Measurements from ENCODE around the gene PASK. TPM values are rescaled to one million over a fixed set of nuclear protein-coding genes. Genes with fewer than 3 reads are reported as not detected.
"Not testable (repeated sequence)": the region's sequence is repeated elsewhere in the genome, so short reads cannot be mapped to it uniquely, and the experiment has no call there.

Gene PASK
- total RNA-seq, 1 experiment from 2014 or later: 21.1 TPM

DNA sequence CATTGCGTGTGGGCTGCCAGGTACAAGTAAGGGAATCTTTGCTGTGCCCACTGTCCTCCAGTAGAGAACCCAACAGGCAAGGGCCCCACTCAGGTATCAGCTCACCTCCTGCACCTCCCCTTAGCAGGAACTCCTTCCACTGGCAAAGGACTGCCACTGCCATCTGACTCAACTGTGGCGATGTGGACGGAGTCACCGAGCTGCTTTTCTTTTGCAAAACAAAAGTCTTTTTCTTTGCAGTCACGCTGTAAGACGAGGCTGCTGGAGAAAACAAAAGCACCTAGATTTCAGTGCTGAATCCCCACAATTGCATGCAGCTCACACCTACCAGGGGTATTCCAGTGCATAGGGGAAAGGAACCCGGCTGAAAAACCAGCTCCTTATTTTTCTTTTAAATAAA lies 55.1 kb downstream of the PASK start:
- intact Hi-C loops (cut with micrococcal nuclease; ENCODE audit: unreplicated experiment): no loop called here
- no peak overlapping the region for H3K27ac Mint-ChIP-seq (ENCODE audit: unreplicated experiment)
- Histone ChIP-seq H3K9me3 (no peaks in the 10 kb centered on the region), H3K4me1 (0 out of 2 replicates have a peak, but pooled peaks cover 4% of the 10 kb centered on the region), H3K4me3 (ENCODE audit: low read depth, low read length) (no peak overlapping the region), H3K27me3 (replicated peaks; ENCODE audit: control insufficient read depth, insufficient read depth, low read length) (no peaks in the 10 kb centered on the region), H3K36me3 (ENCODE audit: control insufficient read depth, insufficient read depth, low read length) (no peaks in the 10 kb centered on the region; the same call in none of the 2 replicates)
- H3K4me1 Mint-ChIP-seq (ENCODE audit: low read depth, unreplicated experiment): no peaks in the 10 kb centered on the region
- POLR2A ChIA-PET: no interaction called here
- CTCF ChIA-PET: no interaction called here
- BruUV-seq (replicated peaks): no TSS peak
- peaks cover 21% of the 10 kb centered on the region for H3K36me3 Mint-ChIP-seq (ENCODE audit: insufficient read depth, unreplicated experiment)
- no peak for DNase-seq
- no peaks in the 10 kb centered on the region for H3K9me3 Mint-ChIP-seq (ENCODE audit: unreplicated experiment)
- TF ChIP-seq, protein P1, sequence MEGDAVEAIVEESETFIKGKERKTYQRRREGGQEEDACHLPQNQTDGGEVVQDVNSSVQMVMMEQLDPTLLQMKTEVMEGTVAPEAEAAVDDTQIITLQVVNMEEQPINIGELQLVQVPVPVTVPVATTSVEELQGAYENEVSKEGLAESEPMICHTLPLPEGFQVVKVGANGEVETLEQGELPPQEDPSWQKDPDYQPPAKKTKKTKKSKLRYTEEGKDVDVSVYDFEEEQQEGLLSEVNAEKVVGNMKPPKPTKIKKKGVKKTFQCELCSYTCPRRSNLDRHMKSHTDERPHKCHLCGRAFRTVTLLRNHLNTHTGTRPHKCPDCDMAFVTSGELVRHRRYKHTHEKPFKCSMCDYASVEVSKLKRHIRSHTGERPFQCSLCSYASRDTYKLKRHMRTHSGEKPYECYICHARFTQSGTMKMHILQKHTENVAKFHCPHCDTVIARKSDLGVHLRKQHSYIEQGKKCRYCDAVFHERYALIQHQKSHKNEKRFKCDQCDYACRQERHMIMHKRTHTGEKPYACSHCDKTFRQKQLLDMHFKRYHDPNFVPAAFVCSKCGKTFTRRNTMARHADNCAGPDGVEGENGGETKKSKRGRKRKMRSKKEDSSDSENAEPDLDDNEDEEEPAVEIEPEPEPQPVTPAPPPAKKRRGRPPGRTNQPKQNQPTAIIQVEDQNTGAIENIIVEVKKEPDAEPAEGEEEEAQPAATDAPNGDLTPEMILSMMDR (IDR thresholded peaks at IDR 0.05; ENCODE audit: insufficient read depth in 1 of 2, low read depth in 1 of 2, low read length in 1 of 2, severe bottlenecking in 1 of 2, unreplicated experiment in 1 of 2): no peak
- H3K4me3 Mint-ChIP-seq (ENCODE audit: unreplicated experiment): no peak overlapping the region
- H3K27me3 Mint-ChIP-seq (ENCODE audit: insufficient read depth, unreplicated experiment): no peaks in the 10 kb centered on the region

DNA sequence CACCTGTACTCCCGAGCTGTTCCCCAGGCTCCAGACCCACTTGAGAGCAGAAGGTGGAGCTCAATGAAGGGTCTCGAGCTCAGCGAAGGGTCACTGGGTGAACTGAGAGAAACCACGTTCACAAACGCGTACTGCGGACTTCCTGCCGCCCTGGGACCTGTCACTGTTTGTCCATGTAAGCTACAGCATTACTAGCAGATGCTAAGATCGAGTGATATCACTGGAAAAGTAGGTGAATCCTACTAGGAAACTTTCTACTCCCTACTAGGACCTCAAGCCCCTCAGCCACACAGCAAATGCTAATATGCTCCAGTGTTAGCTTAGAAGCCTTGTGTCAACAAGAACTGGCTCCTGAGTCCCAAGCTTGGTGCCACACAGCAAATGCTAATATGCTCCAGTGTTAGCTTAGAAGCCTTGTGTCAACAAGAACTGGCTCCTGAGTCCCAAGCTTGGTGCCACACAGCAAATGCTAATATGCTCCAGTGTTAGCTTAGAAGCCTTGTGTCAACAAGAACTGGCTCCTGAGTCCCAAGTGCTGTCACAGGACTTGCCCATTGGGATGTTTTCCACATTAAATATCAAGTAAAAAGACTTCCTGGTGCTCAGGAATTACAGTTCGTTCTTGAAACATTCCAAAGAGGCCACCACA lies 56.0 kb downstream of the PASK start:
- H3K36me3 ChIP-seq (ENCODE audit: control insufficient read depth, insufficient read depth, low read length); H3K4me3 ChIP-seq (ENCODE audit: low read depth, low read length); H3K27ac Mint-ChIP-seq (ENCODE audit: unreplicated experiment); H3K4me1 ChIP-seq; H3K27me3 ChIP-seq (replicated peaks; ENCODE audit: control insufficient read depth, insufficient read depth, low read length); H3K9me3 ChIP-seq; DNase-seq; H3K27me3 Mint-ChIP-seq (ENCODE audit: insufficient read depth, unreplicated experiment); intact Hi-C loops (cut with micrococcal nuclease; ENCODE audit: unreplicated experiment); H3K9me3 Mint-ChIP-seq (ENCODE audit: unreplicated experiment); H3K4me1 Mint-ChIP-seq (ENCODE audit: low read depth, unreplicated experiment); BruUV-seq (replicated peaks); H3K4me3 Mint-ChIP-seq (ENCODE audit: unreplicated experiment): not testable (repeated sequence)
- H3K36me3 Mint-ChIP-seq (ENCODE audit: insufficient read depth, unreplicated experiment): peaks cover 30% of the 10 kb centered on the region
- CTCF ChIA-PET: interaction anchor here (1.5 kb wide), 1 partner anchor 15 kb away, joined by 7 read pairs; no protein-coding TSS in a partner anchor
- POLR2A ChIA-PET: interaction anchor here (0.6 to 1.1 kb wide), 2 partner anchors 9 to 1692 kb away, joined by 3 to 4 read pairs; partner anchors contain the start of gene MTERF4

DNA sequence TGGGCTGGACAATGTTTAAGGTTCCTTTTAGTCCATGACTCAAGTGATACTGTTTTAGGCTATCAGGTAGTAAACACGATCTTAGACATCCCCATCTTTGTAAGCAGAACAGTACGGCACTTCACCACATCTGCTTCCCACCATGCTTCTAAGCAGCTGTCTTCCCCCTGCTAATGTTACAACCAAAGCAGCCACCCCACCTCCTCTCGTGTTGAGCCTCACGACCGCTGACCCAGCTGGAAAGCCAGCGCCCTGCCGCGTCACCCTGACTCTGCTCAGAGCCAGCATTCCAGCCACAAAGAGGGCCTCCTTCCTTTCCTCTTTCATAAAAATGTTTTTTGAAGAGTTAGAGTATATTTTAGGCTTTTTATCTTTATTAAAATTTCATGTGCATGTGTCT lies 56.6 kb downstream of the PASK start:
- 0 out of 2 replicates have a peak, but pooled peaks cover 4% of the 10 kb centered on the region for H3K4me1 ChIP-seq
- no peaks in the 10 kb centered on the region; the same call in none of the 2 replicates for H3K36me3 ChIP-seq (ENCODE audit: control insufficient read depth, insufficient read depth, low read length)
- H3K4me3 Mint-ChIP-seq (ENCODE audit: unreplicated experiment): no peak overlapping the region
- BruUV-seq (replicated peaks): no TSS peak
- H3K27me3 ChIP-seq (replicated peaks; ENCODE audit: control insufficient read depth, insufficient read depth, low read length): no peaks in the 10 kb centered on the region
- no peak overlapping the region for H3K27ac Mint-ChIP-seq (ENCODE audit: unreplicated experiment)
- H3K27me3 Mint-ChIP-seq (ENCODE audit: insufficient read depth, unreplicated experiment): no peaks in the 10 kb centered on the region
- no peaks in the 10 kb centered on the region for H3K9me3 Mint-ChIP-seq (ENCODE audit: unreplicated experiment)
- ChIA-PET CTCF (interaction anchor here (0.6 to 1.5 kb wide), 2 partner anchors 14 to 283 kb away, joined by 4 to 7 read pairs; no protein-coding TSS in a partner anchor), POLR2A (interaction anchor here (0.6 to 1.1 kb wide), 2 partner anchors 10 to 1691 kb away, joined by 3 to 4 read pairs; partner anchors contain the start of gene MTERF4)
- H3K36me3 Mint-ChIP-seq (ENCODE audit: insufficient read depth, unreplicated experiment): peaks cover 32% of the 10 kb centered on the region
- no peaks in the 10 kb centered on the region for H3K9me3 ChIP-seq
- DNase-seq: no peak
- TF ChIP-seq, protein P1 (IDR thresholded peaks at IDR 0.05; ENCODE audit: insufficient read depth in 1 of 2, low read depth in 1 of 2, low read length in 1 of 2, severe bottlenecking in 1 of 2, unreplicated experiment in 1 of 2): no peak
- intact Hi-C loops (cut with micrococcal nuclease; ENCODE audit: unreplicated experiment): no loop called here
- no peak overlapping the region for H3K4me3 ChIP-seq (ENCODE audit: low read depth, low read length)
- no peaks in the 10 kb centered on the region for H3K4me1 Mint-ChIP-seq (ENCODE audit: low read depth, unreplicated experiment)

Data from Caco-2 (cell line).